ENCODE results near the gene ZNF205. TPM values are rescaled to one million over a fixed set of nuclear protein-coding genes. Genes with fewer than 3 reads are reported as not detected.
"Not testable (repeated sequence)": the region's sequence is repeated elsewhere in the genome, so short reads cannot be mapped to it uniquely, and the experiment has no call there.

Gene ZNF205
- 6.6 and 10.5 TPM in 2 replicates for total RNA-seq (2014; rRNA removed; shearing (Covaris generic))

DNA sequence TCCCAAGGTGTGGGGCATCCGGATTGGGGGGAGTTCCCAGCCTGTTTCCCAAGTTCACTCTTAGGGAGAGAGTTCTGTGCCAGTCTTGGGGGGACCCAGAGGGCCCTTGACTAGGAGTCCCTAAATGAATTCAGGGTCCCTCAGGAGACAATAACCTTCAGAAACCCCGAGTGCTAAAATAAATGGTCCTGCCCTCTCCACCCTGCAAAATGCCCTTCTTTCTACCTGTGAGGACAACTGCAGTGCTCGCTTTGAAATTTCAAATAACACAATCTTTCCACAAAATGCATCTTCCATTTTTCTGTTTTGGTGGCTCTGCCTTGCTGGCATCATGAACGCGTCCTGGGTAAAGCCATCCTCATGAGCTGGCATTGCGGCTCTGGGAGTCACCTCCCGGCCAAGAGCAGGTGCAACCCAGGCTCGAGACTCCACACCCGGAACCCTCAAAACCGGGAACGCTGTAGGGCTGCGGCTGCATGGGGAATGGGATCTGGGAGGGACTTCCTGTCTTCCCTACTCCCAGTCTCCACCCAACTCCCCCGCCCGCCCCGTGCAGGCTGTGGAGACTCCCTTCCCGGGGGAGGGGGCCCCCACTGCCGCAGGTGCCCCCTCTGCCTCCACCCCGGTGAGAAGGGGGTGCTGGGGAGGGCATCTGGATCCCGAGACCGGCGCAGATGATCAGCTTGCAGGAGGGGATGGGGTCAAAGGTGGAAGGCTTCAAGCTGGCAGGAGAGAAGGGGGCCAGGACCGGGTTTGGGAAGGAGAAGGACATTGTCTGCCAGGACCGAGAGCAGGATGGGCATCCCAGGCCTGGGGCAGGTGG, at the start of gene ZNF205:
Gene ZNF205 (plus strand): TSS at position 529 of the 823 bp plus-strand sequence. CDS start 845 bp downstream, outside the sequence.
- peak; percentile 73 for DNase-seq (ENCODE audit: low read depth)

DNA sequence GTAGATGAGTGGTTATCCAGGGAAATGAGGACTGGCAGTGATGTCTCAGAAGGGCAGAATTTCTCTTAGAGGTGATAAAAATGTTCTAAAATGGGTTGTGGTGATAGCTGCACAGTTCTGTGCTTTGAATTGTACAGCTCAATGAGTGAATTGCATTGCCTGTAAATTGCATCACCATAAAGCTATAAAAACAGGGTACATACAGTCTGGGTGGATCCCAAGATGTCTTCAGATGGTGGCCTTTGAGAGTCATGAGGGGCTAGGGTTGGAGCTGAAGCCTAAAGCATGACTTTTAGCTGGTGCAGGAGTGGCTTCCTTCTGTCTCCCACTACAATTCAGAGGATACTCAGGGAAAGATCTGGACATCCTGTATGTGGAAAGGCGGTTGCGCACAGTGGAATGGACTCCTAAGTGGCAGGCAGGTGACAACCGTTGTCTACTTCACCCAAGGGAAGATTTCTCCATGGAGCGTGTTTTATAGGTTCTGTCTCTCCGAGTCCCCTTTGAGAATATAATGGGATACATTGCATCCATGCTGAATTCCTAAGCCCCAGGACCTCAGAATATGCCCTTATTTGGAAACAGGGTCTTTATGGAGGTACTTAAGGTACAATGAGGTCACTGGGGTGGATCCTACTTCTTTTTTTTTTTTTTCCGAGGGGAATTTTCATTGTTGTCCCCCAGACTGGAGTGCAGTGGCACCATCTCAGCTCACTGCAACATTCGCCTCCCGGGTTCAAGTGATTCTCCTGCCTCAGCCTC, 48.6 kb upstream of the ZNF205 start:
- DNase-seq (ENCODE audit: low read depth): no peak

DNA sequence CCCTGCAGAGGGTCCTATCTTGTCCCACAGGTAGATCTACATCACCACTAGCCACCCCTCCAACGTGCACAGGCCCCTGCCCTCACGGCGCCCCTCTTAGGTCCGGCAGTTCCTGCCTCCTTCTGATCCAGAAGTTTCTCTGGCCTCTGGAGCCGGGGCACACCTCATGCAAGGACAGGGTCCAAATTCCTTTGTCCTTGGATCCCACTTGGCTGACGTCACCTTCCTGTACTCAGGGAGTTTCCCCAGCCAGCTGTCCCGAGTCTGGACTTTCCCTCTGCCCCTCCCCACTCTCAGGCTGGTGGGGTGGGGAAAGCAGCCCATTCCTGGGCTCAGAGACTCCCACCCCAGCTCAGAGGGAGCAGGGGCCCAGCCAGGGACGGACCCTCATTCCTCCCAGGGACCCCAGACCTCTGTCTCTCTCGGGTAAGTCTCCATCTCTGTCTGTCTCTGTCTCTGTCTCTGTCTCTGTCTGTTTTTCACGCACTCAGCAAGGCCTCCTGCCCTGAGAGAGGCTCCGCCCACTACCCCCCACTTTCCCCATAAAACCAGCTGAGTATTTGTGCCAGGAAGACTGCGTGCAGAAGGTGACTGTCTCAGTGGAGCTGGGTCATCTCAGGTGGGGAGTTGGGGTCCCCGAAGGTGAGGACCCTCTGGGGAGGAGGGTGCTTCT, 47.2 kb upstream of the ZNF205 start, which contains the start of gene IL32:
Gene IL32 (plus strand): TSS at position 572 of the 673 bp plus-strand sequence. CDS start 172 bp downstream, outside the sequence.
- DNase-seq (ENCODE audit: low read depth): peak; percentile 92

- DNase-seq (ENCODE audit: low read depth): no peak
Observed at GRCh38 chr16:3065742-3066439, 46.5 kb upstream of the ZNF205 start.

- DNase-seq (ENCODE audit: low read depth): no peak
Observed at GRCh38 chr16:3066440-3066748, 46.0 kb upstream of the ZNF205 start.

DNA sequence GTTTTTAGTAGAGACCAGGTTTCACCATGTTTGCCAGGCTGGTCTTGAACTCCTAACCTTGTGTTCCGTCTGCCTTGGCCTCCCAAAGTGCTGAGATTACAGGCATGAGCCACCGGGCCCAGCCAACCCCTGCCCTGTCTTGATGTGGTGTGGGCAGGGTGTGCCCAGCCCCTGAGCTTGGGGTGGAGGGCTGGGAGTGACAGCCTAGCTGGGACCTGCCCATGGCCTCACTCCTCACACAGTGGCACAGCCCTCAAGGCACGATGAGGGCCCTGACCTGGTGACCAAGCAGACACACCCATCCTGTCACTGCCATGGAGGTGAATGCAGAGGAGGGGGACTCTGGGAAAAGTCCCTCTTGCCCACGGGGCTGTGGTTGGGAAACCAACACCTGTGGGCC, 43.9 kb upstream of the ZNF205 start:
- DNase-seq (ENCODE audit: low read depth): no peak

- not testable (repeated sequence) for DNase-seq (ENCODE audit: low read depth)
Observed at GRCh38 chr16:3069146-3069545, 43.2 kb upstream of the ZNF205 start.

- DNase-seq (ENCODE audit: low read depth): no peak
Observed at GRCh38 chr16:3070608-3071111, 41.7 kb upstream of the ZNF205 start.

DNA sequence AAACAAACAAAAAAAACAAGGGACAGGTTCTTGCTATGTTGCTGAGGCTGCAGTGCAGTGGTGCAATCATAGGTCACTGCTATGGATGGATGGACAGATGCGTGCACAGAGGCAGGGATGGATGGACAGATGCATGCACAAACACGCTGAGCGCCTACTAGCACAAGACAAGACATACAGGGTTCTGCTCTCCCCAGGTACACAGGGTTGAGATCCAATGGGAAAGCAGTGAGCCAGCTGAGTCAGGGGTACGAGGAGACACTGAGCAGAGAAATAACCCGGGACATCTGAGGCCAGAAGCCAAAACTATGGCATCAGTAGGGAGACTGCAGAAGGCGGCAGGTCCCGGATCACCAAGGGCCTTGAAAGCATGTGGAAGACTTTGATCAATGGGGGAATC, 40.7 kb upstream of the ZNF205 start:
- DNase-seq (ENCODE audit: low read depth): no peak

DNA sequence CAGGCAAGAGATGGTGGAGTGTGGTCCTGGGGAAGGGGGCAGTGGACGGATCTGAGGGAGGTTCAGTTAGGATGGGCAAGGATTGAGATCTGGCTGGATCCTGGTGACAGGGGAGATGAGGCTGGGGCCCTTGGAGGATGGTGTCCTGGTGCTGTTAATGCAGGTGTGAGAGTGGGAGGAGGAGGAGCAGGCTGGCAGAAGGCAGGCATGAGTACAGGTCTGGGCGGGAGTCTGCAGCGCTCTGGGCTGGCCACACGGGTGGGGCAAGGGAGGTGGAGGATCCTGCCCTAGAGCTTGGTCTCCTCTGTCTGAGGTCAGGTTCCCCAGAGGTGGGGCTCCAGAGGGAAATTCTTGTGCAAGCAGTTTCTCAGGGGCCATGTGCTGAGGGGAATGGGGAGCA, 40.2 kb upstream of the ZNF205 start:
- not testable (repeated sequence) for DNase-seq (ENCODE audit: low read depth)

GRCh38 chr16:3072576-3073263, 39.7 kb upstream of the ZNF205 start:
- DNase-seq (ENCODE audit: low read depth): not testable (repeated sequence)

- no peak for DNase-seq (ENCODE audit: low read depth)
Observed at GRCh38 chr16:3073448-3073847, 38.9 kb upstream of the ZNF205 start.

DNA sequence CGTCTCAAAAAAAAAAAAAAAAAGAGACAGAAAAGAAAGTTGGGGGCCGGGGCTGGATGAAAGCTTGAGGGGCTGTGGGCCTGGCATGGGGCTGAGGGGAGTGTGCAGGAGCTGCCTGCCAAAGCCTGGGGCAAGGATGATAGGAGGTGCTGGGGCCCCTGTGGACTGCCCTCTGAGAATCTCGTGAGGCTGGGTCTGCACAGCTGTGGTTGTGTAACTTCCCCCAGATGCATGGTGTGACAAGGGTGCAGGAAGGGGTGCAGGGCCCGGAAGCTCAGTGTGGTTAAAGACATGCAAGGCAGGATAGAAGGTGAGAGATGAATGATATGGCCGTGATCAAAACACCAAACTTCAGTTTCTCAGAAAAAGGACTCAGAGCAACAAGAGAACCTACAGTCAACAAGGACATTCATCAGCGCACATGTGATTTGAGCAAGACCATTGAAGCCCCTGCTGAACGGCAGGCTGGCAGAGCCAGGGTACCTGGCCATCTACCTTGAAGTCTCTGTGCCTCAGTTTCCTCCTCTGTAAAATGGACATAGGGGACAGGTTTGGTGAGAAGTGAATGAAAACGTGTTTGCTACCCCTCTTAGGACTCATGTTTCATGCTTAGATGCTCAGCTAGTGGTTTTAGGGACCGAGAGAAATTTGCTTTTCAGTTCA, 37.4 kb upstream of the ZNF205 start:
- DNase-seq (ENCODE audit: low read depth): no peak

GRCh38 chr16:3075523-3075915, 36.9 kb upstream of the ZNF205 start:
- DNase-seq (ENCODE audit: low read depth): no peak

DNA sequence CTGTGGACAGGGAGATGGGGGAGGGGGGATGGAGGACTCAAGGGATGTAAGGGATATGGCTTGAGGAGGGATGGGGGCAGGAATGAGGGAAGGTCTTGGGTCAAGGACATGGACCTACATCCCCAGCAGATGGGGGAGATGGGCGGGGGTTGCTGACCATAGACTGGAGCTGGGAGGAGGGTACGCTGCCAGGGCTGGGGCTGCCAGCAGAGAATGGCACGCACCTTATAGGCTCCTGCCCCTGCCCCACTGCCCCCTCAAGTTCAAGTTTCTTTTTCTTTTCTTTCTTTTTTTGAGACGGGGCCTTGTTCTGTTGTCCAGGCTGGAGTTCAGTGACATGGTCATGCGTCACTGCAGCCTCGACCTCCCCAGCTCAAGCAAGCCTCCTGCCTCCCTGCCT, 36.4 kb upstream of the ZNF205 start:
- not testable (repeated sequence) for DNase-seq (ENCODE audit: low read depth)

DNA sequence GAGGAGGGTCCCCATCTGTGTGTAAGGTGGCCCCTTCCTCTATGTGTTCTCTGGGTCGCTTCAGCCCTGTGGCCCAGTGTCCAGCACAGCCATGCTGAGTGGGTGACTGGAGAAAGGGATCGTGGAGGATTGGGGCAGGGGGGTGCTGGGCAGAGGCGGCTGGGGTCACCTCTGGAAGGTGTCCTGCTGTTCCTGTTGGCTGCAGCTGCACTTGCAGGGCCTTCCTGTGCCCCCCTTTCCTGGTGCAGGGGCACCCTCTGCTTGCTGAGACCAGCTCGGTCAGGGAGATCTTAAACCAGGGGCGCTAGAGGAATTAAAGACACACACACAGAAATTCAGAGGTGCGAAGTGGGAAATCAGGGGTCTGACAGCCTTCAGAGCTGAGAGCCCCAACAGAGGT, 35.8 kb upstream of the ZNF205 start:
- no peak for DNase-seq (ENCODE audit: low read depth)

- DNase-seq (ENCODE audit: low read depth): no peak
Observed at GRCh38 chr16:3080024-3080423, 32.4 kb upstream of the ZNF205 start.

- DNase-seq (ENCODE audit: low read depth): not testable (repeated sequence)
Observed at GRCh38 chr16:3081957-3082356, 30.4 kb upstream of the ZNF205 start.

GRCh38 chr16:3083408-3083807, 29.0 kb upstream of the ZNF205 start:
- not testable (repeated sequence) for DNase-seq (ENCODE audit: low read depth)

GRCh38 chr16:3084491-3084890, 27.9 kb upstream of the ZNF205 start:
- no peak for DNase-seq (ENCODE audit: low read depth)

Data from Daoy (cell line).